PC-3 (cell line): Measurements from ENCODE around the gene RAD17. TPM values are rescaled to one million over a fixed set of nuclear protein-coding genes. Genes with fewer than 3 reads are reported as not detected.

ENCODE experiments used
- ATAC-seq: fragments of 200-7000 bp; cut with Tn5 transposase; 2 replicates; pipeline ENCODE4 v1.9.1; 2020; ENCODE audit warnings: mild to moderate bottlenecking, moderate library complexity
- BruUV-seq: library from RNA; stranded (reverse); fragments of 400-500 nt; replicated peaks from 2 replicates; lab custom pipeline; 2021; lab: Mats Ljungman, UMichigan
- CTCF ChIA-PET: fragments of 300-600 bp; sonication (Branson Sonifier 250); formaldehyde crosslinking; loops from one replicate; lab custom pipeline; 2022; ENCODE audit warnings: antibody characterized with exemption; lab: Charles Lee
- POLR2A ChIA-PET: fragments of 300-600 bp; sonication (Branson Sonifier 250); formaldehyde crosslinking; loops from one replicate; lab custom pipeline; 2022; ENCODE audit warnings: antibody characterized with exemption; ENCODE audit not compliant: unreplicated experiment; lab: Charles Lee
- DNase-seq: peaks from one replicate; pipeline ENCODE4 v3.0.0-alpha.2; 2015
- H2AFZ ChIP-seq: fragments of 300-600 bp; sonication (generic); 2 replicates; pipeline ENCODE4 v1.6.0; 2016; ENCODE audit warnings: antibody characterized with exemption, low read length
- H3F3A ChIP-seq: fragments of 300-600 bp; sonication (generic); one replicate; pipeline ENCODE4 v1.6.0; 2017; ENCODE audit warnings: antibody characterized with exemption, low read length, control low read depth, mild to moderate bottlenecking; ENCODE audit not compliant: unreplicated experiment
- H3K27ac ChIP-seq: fragments of 300-600 bp; sonication (generic); 2 replicates; pipeline ENCODE4 v1.5.1; 2016; ENCODE audit warnings: mild to moderate bottlenecking, low read length
- H3K27me3 ChIP-seq: fragments of 300-600 bp; sonication (generic); 2 replicates; pipeline ENCODE4 v1.6.1; 2016; ENCODE audit warnings: low read length, mixed read lengths
- H3K36me3 ChIP-seq: fragments of 300-600 bp; sonication (generic); 2 replicates; pipeline ENCODE4 v1.6.1; 2016; ENCODE audit warnings: low read depth, mixed run types, low read length, mixed read lengths
- H3K4me1 ChIP-seq: fragments of 300-600 bp; sonication (generic); 2 replicates; pipeline ENCODE4 v1.5.1; 2016; ENCODE audit warnings: low read length; ENCODE audit not compliant: insufficient read depth
- H3K4me2 ChIP-seq: fragments of 300-600 bp; sonication (generic); 2 replicates; pipeline ENCODE4 v1.6.0; 2016; ENCODE audit warnings: low read length
- H3K4me3 ChIP-seq: fragments of 300-600 bp; sonication (generic); 2 replicates; pipeline ENCODE4 v1.5.1; 2016; ENCODE audit warnings: mild to moderate bottlenecking, low read length, mixed read lengths
- H3K79me2 ChIP-seq: fragments of 300-600 bp; sonication (generic); 2 replicates; pipeline ENCODE4 v1.6.1; 2017; ENCODE audit warnings: low read length, mixed read lengths
- H3K9ac ChIP-seq: fragments of 300-600 bp; sonication (generic); 2 replicates; pipeline ENCODE4 v1.6.0; 2016; ENCODE audit warnings: mild to moderate bottlenecking, low read length
- H3K9me2 ChIP-seq: fragments of 300-600 bp; sonication (generic); replicated peaks from 2 replicates; pipeline ENCODE4 v1.6.1; 2016; ENCODE audit warnings: mixed run types, low read length, mixed read lengths
- H3K9me3 ChIP-seq: fragments of 300-600 bp; sonication (generic); 2 replicates; pipeline ENCODE4 v1.6.1; 2016; ENCODE audit warnings: low read length, mixed read lengths
- H4K20me1 ChIP-seq: fragments of 300-600 bp; sonication (generic); 2 replicates; pipeline ENCODE4 v1.6.1; 2016; ENCODE audit warnings: low read length, mixed read lengths
- EZH2 ChIP-seq: fragments of 300-600 bp; sonication (generic); IDR thresholded peaks from one replicate; pipeline ENCODE4 v1.6.1; 2017; ENCODE audit warnings: antibody characterized with exemption, mild to moderate bottlenecking, low read length; ENCODE audit not compliant: unreplicated experiment
- EZH2phosphoT487 ChIP-seq: fragments of 300-600 bp; sonication (generic); IDR thresholded peaks from 2 replicates; pipeline ENCODE4 v1.6.1; 2018; ENCODE audit warnings: mild to moderate bottlenecking, antibody characterized with exemption, low read length, borderline replicate concordance
- intact Hi-C: fragments of 100-400 bp; cut with micrococcal nuclease; formaldehyde crosslinking; loops from 2 replicates; pipeline ENCODE4 v1.9.0; 2023
- total RNA-seq: library from RNA; depleted of rRNA; stranded (reverse); fragments of >200 nt; gene quantifications from 2 replicates; pipeline ENCODE4 v1.2.3, GENCODE V29; 2014
- TF ChIP-seq, protein P1 (sequence below): fragments of 300-600 bp; sonication (generic); conservative IDR thresholded peaks from 2 replicates; pipeline ENCODE4 v1.5.1; 2017; ENCODE audit warnings: antibody characterized with exemption, low read depth, mild to moderate bottlenecking, low read length

The RAD17 gene
- total RNA-seq, 1 experiment from 2014 or later: 13.5 TPM

DNA sequence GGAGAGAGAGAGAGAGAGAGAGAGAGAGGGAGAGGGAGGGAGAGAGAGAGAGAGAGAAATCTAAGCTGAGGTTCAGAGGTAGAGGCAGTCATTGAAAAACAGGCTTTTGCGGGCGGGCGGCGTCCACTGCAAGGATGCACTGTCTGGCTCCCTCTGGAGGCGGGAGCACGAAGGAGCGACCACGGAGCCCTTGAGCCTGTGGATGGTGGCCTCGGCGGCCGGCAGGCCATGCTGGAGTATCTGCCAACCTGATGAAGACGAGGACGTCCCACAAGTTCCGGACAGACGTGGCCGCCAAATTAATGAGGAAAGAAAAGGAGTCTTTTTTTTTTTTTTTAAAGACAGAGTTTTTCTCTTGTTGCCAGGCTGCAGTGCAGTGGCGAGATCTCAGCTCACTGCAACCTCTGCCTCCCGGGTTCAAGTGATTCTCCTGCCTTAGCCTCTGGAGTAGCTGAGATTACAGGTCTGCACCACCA is 34.8 kb upstream of the RAD17 start:
- Histone ChIP-seq H3K4me3 (no peak overlapping the region), H2AFZ (peak overlapping the region; percentile 48; the same call in 1 of the 2 replicates), H3K27ac (no peak overlapping the region), H3K9ac (no peak overlapping the region), H3K9me3 (no peaks in the 10 kb centered on the region), H3K36me3 (no peaks in the 10 kb centered on the region), H3K4me2 (peak overlapping the region; percentile 16; the same call in 1 of the 2 replicates), H3K79me2 (peaks cover 16% of the 10 kb centered on the region), H3F3A (peaks cover 4% of the 10 kb centered on the region), H3K9me2 (no peaks in the 10 kb centered on the region), H4K20me1 (no peaks in the 10 kb centered on the region), H3K4me1 (peaks cover 8% of the 10 kb centered on the region), H3K27me3 (no peaks in the 10 kb centered on the region)
- no TSS peak for BruUV-seq
- TF ChIP-seq EZH2: no peak
- TF ChIP-seq, protein P1, sequence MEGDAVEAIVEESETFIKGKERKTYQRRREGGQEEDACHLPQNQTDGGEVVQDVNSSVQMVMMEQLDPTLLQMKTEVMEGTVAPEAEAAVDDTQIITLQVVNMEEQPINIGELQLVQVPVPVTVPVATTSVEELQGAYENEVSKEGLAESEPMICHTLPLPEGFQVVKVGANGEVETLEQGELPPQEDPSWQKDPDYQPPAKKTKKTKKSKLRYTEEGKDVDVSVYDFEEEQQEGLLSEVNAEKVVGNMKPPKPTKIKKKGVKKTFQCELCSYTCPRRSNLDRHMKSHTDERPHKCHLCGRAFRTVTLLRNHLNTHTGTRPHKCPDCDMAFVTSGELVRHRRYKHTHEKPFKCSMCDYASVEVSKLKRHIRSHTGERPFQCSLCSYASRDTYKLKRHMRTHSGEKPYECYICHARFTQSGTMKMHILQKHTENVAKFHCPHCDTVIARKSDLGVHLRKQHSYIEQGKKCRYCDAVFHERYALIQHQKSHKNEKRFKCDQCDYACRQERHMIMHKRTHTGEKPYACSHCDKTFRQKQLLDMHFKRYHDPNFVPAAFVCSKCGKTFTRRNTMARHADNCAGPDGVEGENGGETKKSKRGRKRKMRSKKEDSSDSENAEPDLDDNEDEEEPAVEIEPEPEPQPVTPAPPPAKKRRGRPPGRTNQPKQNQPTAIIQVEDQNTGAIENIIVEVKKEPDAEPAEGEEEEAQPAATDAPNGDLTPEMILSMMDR: peak; percentile 67
- POLR2A ChIA-PET: no interaction called here
- peak; percentile 74 for DNase-seq
- peak; percentile 57 for ATAC-seq
- intact Hi-C loops: loop anchor here (5.0 kb wide), 1 partner anchor 32 kb away; the partner anchor contains the start of genes AK6, RAD17 and TAF9
- CTCF ChIA-PET: interaction anchor here (1.0 to 1.8 kb wide), 2 partner anchors 63 to 241 kb away, joined by 4 to 11 read pairs; partner anchors contain the start of gene SLC30A5

DNA sequence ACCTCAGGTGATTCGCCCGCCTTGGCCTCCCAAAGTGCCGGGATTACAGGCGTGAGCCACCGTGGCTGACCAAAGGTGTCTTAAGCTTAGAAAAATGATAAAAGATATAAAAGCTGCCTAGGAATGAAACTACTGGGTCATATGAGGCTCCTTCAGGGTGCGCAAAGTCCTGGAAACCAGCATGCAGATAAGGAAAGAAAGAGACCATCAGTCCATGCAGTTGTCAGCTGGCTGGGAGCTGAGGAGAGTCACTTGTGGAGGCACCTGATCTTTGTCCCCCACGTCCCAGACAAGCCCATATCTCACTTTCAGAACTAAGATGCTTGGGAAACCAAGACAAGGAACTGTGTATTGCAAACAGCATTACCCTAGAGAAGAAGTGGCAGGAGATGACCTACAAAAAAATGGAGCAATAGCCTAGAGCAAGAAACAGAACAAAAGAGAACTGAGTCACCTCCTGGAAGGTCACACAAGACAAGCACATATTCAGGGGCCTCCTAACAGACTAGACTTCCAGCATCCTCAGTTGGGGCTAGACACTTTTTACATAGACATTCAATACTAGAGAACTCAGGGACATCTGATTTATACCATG is 34.2 kb upstream of the RAD17 start:
- BruUV-seq: no TSS peak
- ATAC-seq: no peak; the same call in 1 of the 2 replicates
- ChIA-PET CTCF (interaction anchor here (1.8 kb wide), 1 partner anchor 242 kb away, joined by 11 read pairs; the partner anchor contains the start of gene SLC30A5), POLR2A (no interaction called here)
- H3K9ac ChIP-seq: no peak overlapping the region
- H4K20me1 ChIP-seq: no peaks in the 10 kb centered on the region
- no peaks in the 10 kb centered on the region for H3K27me3 ChIP-seq
- peaks cover 4% of the 10 kb centered on the region for H3F3A ChIP-seq
- H2AFZ ChIP-seq: no peak overlapping the region
- H3K9me3 ChIP-seq: no peaks in the 10 kb centered on the region
- peak; percentile 24 for DNase-seq
- no peak for TF ChIP-seq EZH2phosphoT487
- TF ChIP-seq EZH2: no peak
- TF ChIP-seq, protein P1: no peak
- no peak overlapping the region for H3K4me3 ChIP-seq
- H3K27ac ChIP-seq: no peak overlapping the region
- H3K79me2 ChIP-seq: peaks cover 16% of the 10 kb centered on the region
- peaks cover 8% of the 10 kb centered on the region for H3K4me1 ChIP-seq
- no peaks in the 10 kb centered on the region for H3K9me2 ChIP-seq
- intact Hi-C loops: no loop called here
- no peaks in the 10 kb centered on the region for H3K36me3 ChIP-seq
- no peak overlapping the region for H3K4me2 ChIP-seq

GRCh38 chr5:69341520-69342161 is 28.0 kb upstream of the RAD17 start:
- H3K9me3 ChIP-seq: no peaks in the 10 kb centered on the region
- peak; percentile 24 for DNase-seq

More at GRCh38 chr5:69341520-69342161, 28.0 kb upstream of the RAD17 start:
- H3K4me3 ChIP-seq: no peak overlapping the region
- H3K27ac ChIP-seq: no peak overlapping the region
- H3K9me2 ChIP-seq: no peaks in the 10 kb centered on the region
- H3K4me1 ChIP-seq: no peaks in the 10 kb centered on the region
- no peaks in the 10 kb centered on the region for H3K27me3 ChIP-seq
- H3K79me2 ChIP-seq: no peaks in the 10 kb centered on the region
- no peak for ATAC-seq
- no peak overlapping the region for H3K9ac ChIP-seq
- intact Hi-C loops: no loop called here
- no TSS peak for BruUV-seq
- no peak overlapping the region for H2AFZ ChIP-seq
- no peaks in the 10 kb centered on the region for H3F3A ChIP-seq
- TF ChIP-seq, protein P1: no peak
- TF ChIP-seq EZH2 (no peak), EZH2phosphoT487 (no peak)
- POLR2A ChIA-PET: no interaction called here
- CTCF ChIA-PET: no interaction called here
- H3K4me2 ChIP-seq: no peak overlapping the region
- H4K20me1 ChIP-seq: no peaks in the 10 kb centered on the region
- H3K36me3 ChIP-seq: no peaks in the 10 kb centered on the region
